Measurements from ENCODE around the gene MAG.

MAG gene

GRCh38 chr19:35310811-35311465 lies 19.0 kb downstream of the MAG start:
- H3K4me3 ChIP-seq (ENCODE audit: insufficient read length, low read depth) = no peak overlapping the region
- H3K36me3 ChIP-seq (ENCODE audit: insufficient read depth, insufficient read length, low read length) = no peaks in the 10 kb centered on the region
- no peak for DNase-seq (ENCODE audit: low read depth, low spot score)
- no peaks in the 10 kb centered on the region for H3K27me3 ChIP-seq (ENCODE audit: insufficient read depth, insufficient read length)
- H3K9ac ChIP-seq (ENCODE audit: insufficient read length, low read depth) = no peak overlapping the region
- no peak for TF ChIP-seq YY1 (IDR thresholded peaks at IDR 0.05; ENCODE audit: insufficient read depth, insufficient read length)
- TF ChIP-seq SUZ12 (IDR thresholded peaks at IDR 0.05; ENCODE audit: extremely low read depth, insufficient read depth, insufficient read length) = no peak
- TF ChIP-seq ZNF274 (IDR thresholded peaks at IDR 0.05; ENCODE audit: low read depth, low read length) = no peak
- H3K9me3 ChIP-seq (ENCODE audit: insufficient read depth, low read length) = no peaks in the 10 kb centered on the region
- peaks cover 15% of the 10 kb centered on the region for H3K4me1 ChIP-seq (ENCODE audit: insufficient read depth, insufficient read length)

- H3K4me1 ChIP-seq (ENCODE audit: insufficient read depth, insufficient read length) = peaks cover 15% of the 10 kb centered on the region
- H3K4me3 ChIP-seq (ENCODE audit: insufficient read length, low read depth) = no peak overlapping the region
- no peaks in the 10 kb centered on the region for H3K9me3 ChIP-seq (ENCODE audit: insufficient read depth, low read length)
- no peak for TF ChIP-seq YY1 (IDR thresholded peaks at IDR 0.05; ENCODE audit: insufficient read depth, insufficient read length)
- no peaks in the 10 kb centered on the region for H3K27me3 ChIP-seq (ENCODE audit: insufficient read depth, insufficient read length)
- no peak for DNase-seq (ENCODE audit: low read depth, low spot score)
- peak overlapping the region; percentile 32 for H3K9ac ChIP-seq (ENCODE audit: insufficient read length, low read depth)
- no peaks in the 10 kb centered on the region for H3K36me3 ChIP-seq (ENCODE audit: insufficient read depth, insufficient read length, low read length)
These were observed 20.1 kb downstream of the MAG start for GRCh38 chr19:35311901-35312665.

- DNase-seq (ENCODE audit: low read depth, low spot score) = no peak
- TF ChIP-seq ZNF274 (IDR thresholded peaks at IDR 0.05; ENCODE audit: low read depth, low read length) (no peak), SUZ12 (IDR thresholded peaks at IDR 0.05; ENCODE audit: extremely low read depth, insufficient read depth, insufficient read length) (no peak), YY1 (IDR thresholded peaks at IDR 0.05; ENCODE audit: insufficient read depth, insufficient read length) (no peak)
- Histone ChIP-seq H3K4me1 (ENCODE audit: insufficient read depth, insufficient read length) (peaks cover 12% of the 10 kb centered on the region), H3K36me3 (ENCODE audit: insufficient read depth, insufficient read length, low read length) (no peaks in the 10 kb centered on the region), H3K9ac (ENCODE audit: insufficient read length, low read depth) (no peak overlapping the region), H3K27me3 (ENCODE audit: insufficient read depth, insufficient read length) (no peaks in the 10 kb centered on the region), H3K9me3 (ENCODE audit: insufficient read depth, low read length) (no peaks in the 10 kb centered on the region), H3K4me3 (ENCODE audit: insufficient read length, low read depth) (no peak overlapping the region)
These were observed 21.6 kb downstream of the MAG start for GRCh38 chr19:35313587-35313986.

- TF ChIP-seq SUZ12 (IDR thresholded peaks at IDR 0.05; ENCODE audit: extremely low read depth, insufficient read depth, insufficient read length) (no peak), ZNF274 (IDR thresholded peaks at IDR 0.05; ENCODE audit: low read depth, low read length) (no peak), YY1 (IDR thresholded peaks at IDR 0.05; ENCODE audit: insufficient read depth, insufficient read length) (no peak)
- Histone ChIP-seq H3K4me3 (ENCODE audit: insufficient read length, low read depth) (no peak overlapping the region), H3K36me3 (ENCODE audit: insufficient read depth, insufficient read length, low read length) (no peaks in the 10 kb centered on the region), H3K4me1 (ENCODE audit: insufficient read depth, insufficient read length) (peaks cover 13% of the 10 kb centered on the region), H3K9ac (ENCODE audit: insufficient read length, low read depth) (no peak overlapping the region), H3K27me3 (ENCODE audit: insufficient read depth, insufficient read length) (no peaks in the 10 kb centered on the region), H3K9me3 (ENCODE audit: insufficient read depth, low read length) (no peaks in the 10 kb centered on the region)
- no peak for DNase-seq (ENCODE audit: low read depth, low spot score)
These were observed 22.1 kb downstream of the MAG start for GRCh38 chr19:35314031-35314430.

- Histone ChIP-seq H3K9ac (ENCODE audit: insufficient read length, low read depth) (no peak overlapping the region), H3K36me3 (ENCODE audit: insufficient read depth, insufficient read length, low read length) (no peaks in the 10 kb centered on the region), H3K4me1 (ENCODE audit: insufficient read depth, insufficient read length) (peaks cover 10% of the 10 kb centered on the region), H3K4me3 (ENCODE audit: insufficient read length, low read depth) (no peak overlapping the region), H3K27me3 (ENCODE audit: insufficient read depth, insufficient read length) (no peaks in the 10 kb centered on the region), H3K9me3 (ENCODE audit: insufficient read depth, low read length) (no peaks in the 10 kb centered on the region)
- no peak for TF ChIP-seq YY1 (IDR thresholded peaks at IDR 0.05; ENCODE audit: insufficient read depth, insufficient read length)
- no peak for TF ChIP-seq SUZ12 (IDR thresholded peaks at IDR 0.05; ENCODE audit: extremely low read depth, insufficient read depth, insufficient read length)
- TF ChIP-seq ZNF274 (IDR thresholded peaks at IDR 0.05; ENCODE audit: low read depth, low read length) = no peak
- DNase-seq (ENCODE audit: low read depth, low spot score) = no peak
These were observed 23.0 kb downstream of the MAG start for GRCh38 chr19:35314858-35315470.

GRCh38 chr19:35315883-35316282 lies 23.9 kb downstream of the MAG start:
- peaks cover 9% of the 10 kb centered on the region for H3K4me1 ChIP-seq (ENCODE audit: insufficient read depth, insufficient read length)

GRCh38 chr19:35316560-35316959 lies 24.6 kb downstream of the MAG start:
- H3K36me3 ChIP-seq (ENCODE audit: insufficient read depth, insufficient read length, low read length) = no peaks in the 10 kb centered on the region
- H3K4me1 ChIP-seq (ENCODE audit: insufficient read depth, insufficient read length) = peaks cover 9% of the 10 kb centered on the region
- H3K4me3 ChIP-seq (ENCODE audit: insufficient read length, low read depth) = no peak overlapping the region
- H3K9me3 ChIP-seq (ENCODE audit: insufficient read depth, low read length) = no peaks in the 10 kb centered on the region
- H3K9ac ChIP-seq (ENCODE audit: insufficient read length, low read depth) = no peak overlapping the region
- no peak for DNase-seq (ENCODE audit: low read depth, low spot score)
- TF ChIP-seq YY1 (IDR thresholded peaks at IDR 0.05; ENCODE audit: insufficient read depth, insufficient read length) (no peak), ZNF274 (IDR thresholded peaks at IDR 0.05; ENCODE audit: low read depth, low read length) (no peak), SUZ12 (IDR thresholded peaks at IDR 0.05; ENCODE audit: extremely low read depth, insufficient read depth, insufficient read length) (no peak)
- H3K27me3 ChIP-seq (ENCODE audit: insufficient read depth, insufficient read length) = no peaks in the 10 kb centered on the region

More at GRCh38 chr19:35315883-35316282, 23.9 kb downstream of the MAG start:
- H3K4me3 ChIP-seq (ENCODE audit: insufficient read length, low read depth) = no peak overlapping the region
- H3K27me3 ChIP-seq (ENCODE audit: insufficient read depth, insufficient read length) = no peaks in the 10 kb centered on the region
- H3K36me3 ChIP-seq (ENCODE audit: insufficient read depth, insufficient read length, low read length) = no peaks in the 10 kb centered on the region
- H3K9ac ChIP-seq (ENCODE audit: insufficient read length, low read depth) = no peak overlapping the region
- TF ChIP-seq SUZ12 (IDR thresholded peaks at IDR 0.05; ENCODE audit: extremely low read depth, insufficient read depth, insufficient read length) (no peak), ZNF274 (IDR thresholded peaks at IDR 0.05; ENCODE audit: low read depth, low read length) (no peak)
- no peaks in the 10 kb centered on the region for H3K9me3 ChIP-seq (ENCODE audit: insufficient read depth, low read length)
- no peak for DNase-seq (ENCODE audit: low read depth, low spot score)

Data from NT2/D1 (cell line).